Colonic mucosa (tissue), 4 donors: ENCODE measurements around the gene OR4A47. TPM values are rescaled to one million over a fixed set of nuclear protein-coding genes. Genes with fewer than 3 reads are reported as not detected.
"Not testable (repeated sequence)": the region's sequence is repeated elsewhere in the genome, so short reads cannot be mapped to it uniquely, and the experiment has no call there.

Experiments used
- DNase-seq: peaks from one replicate; pipeline ENCODE4 v3.0.0-alpha.2; 2020
- H3K27ac ChIP-seq: fragments of 200-600 bp; one replicate; pipeline ENCODE4 v1.8.0; 2021
- H3K27me3 ChIP-seq: fragments of 200-600 bp; one replicate; pipeline ENCODE4 v1.8.0; 2021
- H3K36me3 ChIP-seq: fragments of 200-600 bp; one replicate; pipeline ENCODE4 v1.8.0; 2021
- H3K4me1 ChIP-seq: fragments of 200-600 bp; one replicate; pipeline ENCODE4 v1.8.0; 2021; ENCODE audit warnings: mild to moderate bottlenecking
- H3K4me3 ChIP-seq: fragments of 200-600 bp; one replicate; pipeline ENCODE4 v1.8.0; 2021
- H3K9ac ChIP-seq, 2 donors: one replicate each; pipeline ENCODE4 v1.7.0; 2013; ENCODE audit warnings: control low read depth in 2 of 2, low read depth in 2 of 2, low read length in 2 of 2
- H3K9me3 ChIP-seq: fragments of 200-600 bp; one replicate; pipeline ENCODE4 v1.8.0; 2021
- intact Hi-C: fragments of 100-400 bp; cut with DNase I; formaldehyde crosslinking; loops from one replicate; pipeline ENCODE4 v1.14.1; 2022
- total RNA-seq, 2 donors: library from RNA; stranded (reverse); fragmentation: NEBNext Ultra II Directional in 1 of 2; extraction: Animal tissue kit (Norgen Biotek cat#: 25700) in 1 of 2; gene quantifications; one replicate each; pipeline ENCODE4 v1.2.1, GENCODE V29; 2021
- TF ChIP-seq, protein P1 (sequence below): fragments of 200-600 bp; IDR thresholded peaks from one replicate; pipeline ENCODE4 v1.8.0; 2022; ENCODE audit warnings: antibody characterized with exemption, mild to moderate bottlenecking
- donor health status: healthy.
- donor health status: DM: no; HTN: no; CAD: no.
- donor health status: DM: no; HTN: no; CAD: no.

OR4A47 gene, protein sequence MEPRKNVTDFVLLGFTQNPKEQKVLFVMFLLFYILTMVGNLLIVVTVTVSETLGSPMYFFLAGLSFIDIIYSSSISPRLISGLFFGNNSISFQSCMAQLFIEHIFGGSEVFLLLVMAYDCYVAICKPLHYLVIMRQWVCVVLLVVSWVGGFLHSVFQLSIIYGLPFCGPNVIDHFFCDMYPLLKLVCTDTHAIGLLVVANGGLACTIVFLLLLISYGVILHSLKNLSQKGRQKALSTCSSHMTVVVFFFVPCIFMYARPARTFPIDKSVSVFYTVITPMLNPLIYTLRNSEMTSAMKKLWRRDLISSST
- total RNA-seq = not detected

DNA sequence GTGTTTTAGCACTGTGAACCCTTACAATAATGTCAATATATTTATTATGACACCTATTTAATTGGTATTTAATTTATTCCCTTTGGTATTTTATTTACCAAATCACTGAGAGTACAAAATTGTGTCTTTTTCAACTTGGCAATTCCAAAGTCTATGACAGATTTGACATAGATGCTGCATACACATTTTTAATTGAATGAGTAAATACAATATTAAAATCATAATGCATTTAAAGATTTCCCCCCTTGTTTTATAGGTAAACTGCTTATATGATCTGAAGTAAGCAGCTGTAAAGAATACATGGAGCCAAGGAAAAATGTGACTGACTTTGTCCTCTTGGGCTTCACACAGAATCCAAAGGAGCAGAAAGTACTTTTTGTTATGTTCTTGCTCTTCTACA is at the start of gene OR4A47:
OR4A47 (plus strand) TSS at position 301 of the 400 bp plus-strand sequence; CDS start at position 301, 0 bp downstream.
- H3K4me3 ChIP-seq, H3K4me1 ChIP-seq, intact Hi-C loops, H3K36me3 ChIP-seq, H3K9ac ChIP-seq, H3K9me3 ChIP-seq, H3K27me3 ChIP-seq, DNase-seq, H3K27ac ChIP-seq: not testable (repeated sequence)

DNA sequence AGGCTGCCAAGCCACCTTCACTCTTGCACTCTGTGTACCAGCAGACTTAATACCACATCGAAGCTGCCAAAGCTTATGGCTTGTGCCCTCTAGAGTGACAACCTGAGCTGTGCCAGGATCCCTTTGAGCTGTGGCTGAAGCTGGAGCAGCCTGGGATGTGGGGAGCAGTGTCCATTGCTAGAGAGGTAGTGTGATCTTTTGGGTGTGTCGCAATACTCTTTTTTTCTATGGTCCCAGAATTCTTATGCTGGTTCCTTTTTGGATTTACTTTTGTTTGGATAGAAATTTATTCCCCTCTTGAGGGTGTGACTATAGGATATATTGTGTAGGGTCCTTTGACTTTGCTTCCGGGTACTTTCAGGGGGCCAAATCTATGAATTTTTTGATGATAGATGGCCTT is 32.7 kb upstream of the OR4A47 start:
- DNase-seq, H3K4me3 ChIP-seq, H3K27me3 ChIP-seq, intact Hi-C loops, H3K9me3 ChIP-seq, H3K9ac ChIP-seq, H3K4me1 ChIP-seq, H3K27ac ChIP-seq, H3K36me3 ChIP-seq: not testable (repeated sequence)

DNA sequence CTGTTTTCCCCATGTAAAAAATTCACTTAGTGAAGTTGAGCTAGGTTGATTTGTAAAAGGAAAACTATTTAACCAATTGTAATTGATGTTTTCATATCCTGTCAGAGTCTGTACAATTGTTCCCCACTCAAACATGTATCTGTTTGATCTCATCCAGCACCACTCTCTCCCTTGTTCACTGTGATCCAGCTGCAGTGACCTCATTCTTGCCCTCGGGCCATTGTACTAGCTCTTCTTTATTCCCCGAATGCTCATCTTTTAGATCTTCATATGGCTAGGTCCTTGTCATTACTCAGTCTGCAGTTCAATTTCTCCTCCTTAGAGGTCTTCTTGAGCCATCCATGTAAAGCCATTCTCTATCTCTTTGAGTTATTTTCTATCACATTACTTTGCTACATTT is 14.6 kb upstream of the OR4A47 start:
- H3K4me1 ChIP-seq, H3K36me3 ChIP-seq, DNase-seq, H3K9me3 ChIP-seq, H3K27me3 ChIP-seq, intact Hi-C loops, H3K9ac ChIP-seq, H3K4me3 ChIP-seq, H3K27ac ChIP-seq: not testable (repeated sequence)

DNA sequence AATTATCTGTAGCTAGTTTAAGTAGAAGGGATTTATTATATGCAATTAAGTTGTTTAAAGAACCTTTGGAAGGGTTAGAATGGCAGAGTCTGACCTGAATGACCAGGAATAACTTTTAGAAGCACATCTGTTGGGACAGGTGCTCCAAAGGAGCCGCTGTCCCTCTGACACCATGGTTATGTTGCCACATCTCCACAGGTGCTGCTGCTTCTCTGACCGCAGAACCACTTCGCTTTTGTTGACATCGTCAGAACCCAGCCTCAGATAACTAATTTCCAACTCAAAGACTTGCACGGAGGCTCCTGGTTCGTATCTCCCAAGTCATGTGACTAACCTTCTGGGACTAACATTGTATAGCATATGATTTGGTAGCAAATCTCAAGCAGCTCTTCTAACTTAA is 13.9 kb upstream of the OR4A47 start:
- intact Hi-C loops, H3K27me3 ChIP-seq: not testable (repeated sequence)

DNA sequence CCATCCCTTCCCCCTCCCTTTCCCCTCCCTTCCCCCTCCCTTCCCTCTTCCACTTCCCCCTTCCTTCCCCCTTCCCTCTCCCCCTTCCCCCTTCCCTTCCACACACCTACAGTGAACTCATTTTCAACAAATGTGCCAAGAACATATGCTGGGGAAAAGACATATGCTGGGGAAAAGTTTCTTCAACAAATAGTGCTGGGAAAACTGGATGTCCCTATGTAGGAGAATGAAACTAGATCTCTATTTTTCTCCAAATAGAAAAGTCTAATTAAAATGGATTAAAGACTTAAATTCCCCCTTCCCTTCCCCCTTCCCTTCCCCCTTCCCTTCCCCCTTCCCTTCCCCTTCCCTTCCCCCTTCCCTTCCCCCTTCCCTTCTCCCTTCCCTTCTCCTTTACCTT is 17.6 kb downstream of the OR4A47 start:
- H3K9me3 ChIP-seq, intact Hi-C loops, H3K27me3 ChIP-seq, H3K4me1 ChIP-seq, H3K9ac ChIP-seq, DNase-seq, H3K4me3 ChIP-seq, H3K36me3 ChIP-seq, H3K27ac ChIP-seq: not testable (repeated sequence)

More for the DNA sequence above, 13.9 kb upstream of the OR4A47 start:
- H3K9ac ChIP-seq, H3K4me1 ChIP-seq, H3K9me3 ChIP-seq, DNase-seq, H3K4me3 ChIP-seq, H3K27ac ChIP-seq, H3K36me3 ChIP-seq: not testable (repeated sequence)

DNA sequence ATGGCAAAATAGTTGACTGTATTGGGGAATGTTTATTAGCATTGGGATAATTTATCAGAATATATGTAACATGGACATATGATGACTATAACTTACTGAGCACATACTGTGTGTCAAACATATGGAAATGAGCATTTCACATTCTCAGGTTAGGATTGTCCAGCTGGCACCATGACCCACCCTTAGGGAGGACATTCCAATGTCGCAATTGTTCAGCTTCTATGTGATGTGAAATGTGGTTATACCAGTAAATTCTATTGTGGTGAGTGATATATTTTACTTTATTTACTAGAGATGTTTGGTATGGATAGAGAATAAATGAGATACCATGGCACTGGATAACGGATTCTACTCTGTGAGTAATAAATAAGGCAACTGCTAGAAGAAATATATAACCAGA is 50.4 kb downstream of the OR4A47 start:
- Histone ChIP-seq H3K27ac (no peak overlapping the region), H3K27me3 (no peaks in the 10 kb centered on the region), H3K4me1 (no peaks in the 10 kb centered on the region), H3K36me3 (no peaks in the 10 kb centered on the region), H3K9ac (no peak overlapping the region), H3K9me3 (no peaks in the 10 kb centered on the region), H3K4me3 (no peak overlapping the region)
- intact Hi-C loops = no loop called here
- TF ChIP-seq, protein P1, sequence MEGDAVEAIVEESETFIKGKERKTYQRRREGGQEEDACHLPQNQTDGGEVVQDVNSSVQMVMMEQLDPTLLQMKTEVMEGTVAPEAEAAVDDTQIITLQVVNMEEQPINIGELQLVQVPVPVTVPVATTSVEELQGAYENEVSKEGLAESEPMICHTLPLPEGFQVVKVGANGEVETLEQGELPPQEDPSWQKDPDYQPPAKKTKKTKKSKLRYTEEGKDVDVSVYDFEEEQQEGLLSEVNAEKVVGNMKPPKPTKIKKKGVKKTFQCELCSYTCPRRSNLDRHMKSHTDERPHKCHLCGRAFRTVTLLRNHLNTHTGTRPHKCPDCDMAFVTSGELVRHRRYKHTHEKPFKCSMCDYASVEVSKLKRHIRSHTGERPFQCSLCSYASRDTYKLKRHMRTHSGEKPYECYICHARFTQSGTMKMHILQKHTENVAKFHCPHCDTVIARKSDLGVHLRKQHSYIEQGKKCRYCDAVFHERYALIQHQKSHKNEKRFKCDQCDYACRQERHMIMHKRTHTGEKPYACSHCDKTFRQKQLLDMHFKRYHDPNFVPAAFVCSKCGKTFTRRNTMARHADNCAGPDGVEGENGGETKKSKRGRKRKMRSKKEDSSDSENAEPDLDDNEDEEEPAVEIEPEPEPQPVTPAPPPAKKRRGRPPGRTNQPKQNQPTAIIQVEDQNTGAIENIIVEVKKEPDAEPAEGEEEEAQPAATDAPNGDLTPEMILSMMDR = no peak
- DNase-seq = no peak

Other genes starting within 250 kb of the OR4A47 start
- not detected for gene OR4X2, start 243.7 kb upstream of the OR4A47 start, total RNA-seq
- not detected for gene OR4X1, start 224.9 kb upstream of the OR4A47 start, total RNA-seq
- gene OR4S1, start 182.6 kb upstream of the OR4A47 start, total RNA-seq = not detected
- not detected for gene OR4C3, start 163.9 kb upstream of the OR4A47 start, total RNA-seq
- not detected for gene OR4C5, start 122.3 kb upstream of the OR4A47 start, total RNA-seq